DMS 273 (cell line): ENCODE measurements around the gene SETD5.

Source experiments
- DNase-seq: peaks from one replicate; lab custom pipeline; 2025; ENCODE audit not compliant: unreplicated experiment; lab: John Stamatoyannopoulos, UW

Gene SETD5

DNA sequence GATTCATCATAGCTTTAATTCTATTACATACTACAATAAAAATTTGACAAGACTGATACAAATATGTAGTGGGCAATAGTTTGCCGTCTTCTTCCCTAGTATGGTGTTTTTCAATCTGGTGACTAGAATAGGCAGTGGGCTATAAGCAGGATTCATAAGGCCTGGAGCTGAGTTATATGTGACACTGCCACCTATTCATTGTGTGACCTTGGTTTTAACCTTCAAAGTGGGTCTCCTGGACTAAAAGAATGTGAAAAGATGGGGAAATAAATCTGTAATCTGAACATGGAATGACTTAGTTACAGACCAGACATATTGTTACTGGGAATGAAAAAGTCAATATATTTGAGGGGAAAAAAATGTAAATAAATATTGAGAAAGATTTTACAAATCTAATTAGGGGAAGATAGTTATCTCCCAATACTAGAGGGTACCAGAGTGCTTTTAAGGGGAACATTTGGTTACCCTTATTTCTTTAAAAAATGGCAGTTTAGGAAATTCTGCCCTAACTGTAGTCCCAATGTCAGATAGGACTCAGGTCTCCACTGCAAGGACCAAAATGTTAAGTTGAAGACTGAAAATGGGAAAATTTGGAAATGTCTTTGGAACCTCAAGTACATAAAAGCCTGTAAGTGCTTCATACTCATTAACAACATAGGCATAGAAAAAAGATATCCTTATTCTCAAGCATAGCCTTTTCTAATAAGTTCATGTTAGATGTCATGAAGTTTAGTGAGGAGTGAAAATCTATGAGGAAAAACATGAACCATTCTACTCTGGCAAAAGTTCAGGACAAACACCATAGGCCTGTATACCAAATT, 10.7 kb upstream of the SETD5 start:
- no peak for DNase-seq

GRCh38 chr3:9387322-9387655, 10.1 kb upstream of the SETD5 start:
- DNase-seq = no peak

- DNase-seq = no peak
Observed at GRCh38 chr3:9388142-9388541, 9.3 kb upstream of the SETD5 start.

DNA sequence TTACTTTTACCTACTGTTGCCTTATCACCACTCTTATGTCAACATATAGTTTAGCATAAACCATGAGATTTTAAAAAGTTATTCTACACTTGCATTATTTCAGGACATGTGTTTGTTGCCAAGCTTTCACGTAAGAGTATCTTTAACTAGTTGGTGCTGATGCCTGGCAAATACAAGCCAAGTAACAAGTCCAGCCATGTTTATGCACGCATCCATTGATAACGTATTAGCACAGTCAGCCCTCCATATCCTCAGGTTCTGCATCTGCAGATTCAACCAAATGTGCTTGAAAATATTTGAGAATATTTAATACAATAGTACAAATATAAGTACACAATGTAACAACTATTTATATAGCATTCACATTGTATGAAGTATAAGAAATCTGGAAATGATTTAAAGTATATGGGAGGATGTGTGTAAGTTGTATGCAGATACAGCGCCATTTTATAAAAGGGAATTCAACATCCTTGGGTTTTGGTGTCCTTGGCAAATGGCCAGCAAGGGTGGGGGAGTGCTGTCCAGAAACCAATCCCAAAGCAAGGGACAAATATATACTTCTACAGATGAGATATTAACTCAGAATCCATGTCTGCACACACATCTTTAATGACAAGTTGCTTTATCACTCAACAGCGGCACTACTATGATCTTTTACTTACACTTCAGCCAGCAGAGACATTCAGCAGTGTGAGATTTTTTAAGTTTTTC, 8.7 kb upstream of the SETD5 start:
- peak; percentile 10 for DNase-seq

DNA sequence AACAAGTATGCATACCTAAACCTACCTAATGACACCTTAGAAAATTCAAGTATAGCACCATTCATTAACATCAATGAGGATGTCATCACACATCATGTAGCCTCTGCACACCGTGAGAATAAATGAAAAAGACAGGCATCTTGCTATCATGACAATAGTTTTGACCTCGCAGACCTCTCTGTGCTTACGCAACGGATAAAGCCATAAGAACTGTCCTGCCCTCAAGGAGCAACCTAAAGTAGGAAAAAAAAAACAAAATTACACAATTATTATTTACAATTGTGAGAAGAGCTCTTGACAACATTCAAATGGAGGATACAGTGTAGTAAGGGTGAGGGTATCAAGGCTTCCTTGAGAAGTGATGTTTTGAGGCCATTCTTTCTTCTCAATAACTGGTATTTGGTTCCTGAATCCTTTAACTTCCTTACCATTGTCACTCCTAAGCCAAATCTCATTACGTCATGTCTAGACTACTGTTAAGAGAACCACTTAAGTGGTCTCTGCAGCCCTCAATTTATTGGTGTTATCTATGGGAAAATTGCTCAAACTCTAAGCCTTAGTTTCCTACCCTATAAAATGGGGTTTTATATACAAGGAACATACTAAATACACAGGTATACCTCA, 7.0 kb upstream of the SETD5 start:
- no peak for DNase-seq

DNA sequence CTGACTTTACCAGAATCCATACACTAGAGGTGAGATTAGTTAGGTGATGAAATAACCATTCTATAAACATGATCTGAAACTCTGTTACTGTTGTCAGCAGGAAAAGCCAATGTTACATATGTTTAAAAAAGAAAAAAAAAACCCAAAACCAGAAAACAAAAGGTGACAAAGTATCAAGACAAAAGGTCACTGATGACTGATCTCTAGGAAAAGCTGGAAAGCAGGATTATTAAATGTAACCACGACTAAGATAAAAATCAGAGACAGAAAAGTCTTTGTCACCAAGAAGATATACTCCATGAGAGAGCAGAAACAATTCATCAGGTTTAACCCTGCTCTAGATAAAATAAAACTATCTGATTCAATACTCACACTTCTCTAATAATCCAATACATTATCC, 5.4 kb upstream of the SETD5 start:
- DNase-seq = no peak

DNA sequence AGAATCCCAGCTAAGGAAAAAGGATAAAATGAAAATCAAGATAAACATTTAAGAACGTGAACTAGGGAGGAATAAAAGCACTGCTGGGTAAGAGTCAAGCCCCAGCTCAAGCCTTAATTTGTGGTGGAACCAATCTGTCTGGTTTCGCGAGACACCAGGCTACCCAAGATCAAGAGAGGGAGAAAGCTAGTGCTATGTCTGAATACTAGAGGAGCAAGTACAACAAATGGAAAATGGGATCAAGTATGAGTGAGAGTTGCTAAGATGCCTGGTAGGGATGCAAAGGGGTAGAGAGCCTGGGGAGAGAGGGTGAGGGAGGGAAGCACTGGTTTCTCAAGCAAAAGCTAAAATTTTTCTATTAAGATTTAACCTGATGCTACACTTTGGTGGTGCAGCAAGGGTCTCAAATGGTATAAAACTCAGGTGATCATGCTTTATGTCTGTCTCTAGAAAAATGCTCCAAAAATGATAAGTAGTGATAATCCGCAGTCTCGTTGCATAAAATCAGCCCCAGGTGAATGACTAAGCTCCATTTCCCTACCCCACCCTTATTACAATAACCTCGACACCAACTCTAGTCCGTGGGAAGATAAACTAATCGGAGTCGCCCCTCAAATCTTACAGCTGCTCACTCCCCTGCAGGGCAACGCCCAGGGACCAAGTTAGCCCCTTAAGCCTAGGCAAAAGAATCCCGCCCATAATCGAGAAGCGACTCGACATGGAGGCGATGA, 1.7 kb upstream of the SETD5 start:
- no peak for DNase-seq

DNA sequence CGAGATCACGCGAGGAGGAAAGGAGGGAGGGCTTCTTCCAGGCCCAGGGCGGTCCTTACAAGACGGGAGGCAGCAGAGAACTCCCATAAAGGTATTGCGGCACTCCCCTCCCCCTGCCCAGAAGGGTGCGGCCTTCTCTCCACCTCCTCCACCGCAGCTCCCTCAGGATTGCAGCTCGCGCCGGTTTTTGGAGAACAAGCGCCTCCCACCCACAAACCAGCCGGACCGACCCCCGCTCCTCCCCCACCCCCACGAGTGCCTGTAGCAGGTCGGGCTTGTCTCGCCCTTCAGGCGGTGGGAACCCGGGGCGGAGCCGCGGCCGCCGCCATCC, 1.1 kb upstream of the SETD5 start:
- peak; percentile 93 for DNase-seq

DNA sequence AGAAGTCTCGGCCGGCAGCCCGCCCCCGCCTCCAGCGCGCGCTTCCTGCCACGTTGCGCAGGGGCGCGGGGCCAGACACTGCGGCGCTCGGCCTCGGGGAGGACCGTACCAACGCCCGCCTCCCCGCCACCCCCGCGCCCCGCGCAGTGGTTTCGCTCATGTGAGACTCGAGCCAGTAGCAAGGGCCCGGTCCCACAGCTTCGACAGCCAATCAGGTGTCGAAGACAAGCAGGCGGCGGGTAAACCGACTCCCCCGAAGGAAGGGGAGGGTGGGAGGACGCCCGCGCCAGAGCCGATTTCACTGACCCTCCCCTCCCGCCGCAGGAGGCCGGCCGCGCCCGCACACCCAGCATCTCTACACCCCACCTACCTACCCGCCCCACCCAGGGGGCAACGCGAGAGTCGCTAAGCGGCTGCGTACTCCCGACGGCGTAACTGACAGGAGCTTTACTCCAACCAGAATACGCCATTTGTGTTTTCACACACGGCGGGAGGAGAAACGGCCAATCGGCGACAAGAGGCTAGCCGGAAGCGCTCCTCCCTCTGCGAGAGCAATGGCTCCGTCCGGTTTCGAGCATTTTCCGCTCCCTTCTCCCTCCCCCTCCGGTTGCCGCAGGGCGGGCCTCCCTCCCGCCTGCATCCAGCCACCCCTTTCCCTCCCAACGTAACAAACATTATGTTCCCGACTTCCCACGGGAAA, 633 bp upstream of the SETD5 start:
- peak; percentile 98 for DNase-seq

DNA sequence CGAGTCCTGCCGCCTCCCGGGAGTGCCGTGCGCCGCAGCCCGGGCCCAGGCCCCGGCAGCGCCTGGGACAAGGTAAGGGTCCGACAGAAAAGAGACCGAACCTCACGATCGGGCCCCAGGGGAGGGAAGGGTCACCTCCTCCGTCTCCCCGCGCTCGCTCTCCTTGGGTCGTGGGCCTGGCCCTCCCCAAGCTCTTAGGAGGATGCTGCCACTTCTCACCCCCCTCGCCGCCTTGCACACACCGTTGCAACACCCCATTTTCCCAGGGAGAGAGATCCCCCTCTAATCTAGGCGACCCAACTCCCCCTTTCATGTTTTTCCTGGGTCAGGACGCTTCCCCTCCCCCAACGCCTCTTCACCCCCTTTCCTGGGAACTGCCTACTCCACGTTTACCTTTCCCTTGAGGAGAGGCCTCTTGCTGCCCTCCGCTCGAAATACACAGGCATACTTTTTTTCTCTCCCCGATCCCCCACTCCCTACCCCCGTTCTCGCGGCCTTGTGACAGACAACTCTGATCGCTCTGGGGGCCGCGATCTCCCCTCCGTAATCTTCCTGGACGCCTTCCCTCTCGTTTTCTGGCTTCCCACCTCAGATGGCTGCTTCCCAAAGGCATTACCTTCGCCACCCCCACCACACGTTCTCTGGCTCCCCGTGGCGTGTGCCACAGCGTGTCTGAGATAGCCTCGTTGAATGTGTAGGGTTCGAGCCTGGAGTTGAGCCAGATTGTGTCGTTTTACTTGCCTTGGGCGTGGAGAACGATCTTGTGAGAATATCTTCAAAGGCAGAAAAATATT, 688 bp downstream of the SETD5 start:
- DNase-seq = peak; percentile 73

DNA sequence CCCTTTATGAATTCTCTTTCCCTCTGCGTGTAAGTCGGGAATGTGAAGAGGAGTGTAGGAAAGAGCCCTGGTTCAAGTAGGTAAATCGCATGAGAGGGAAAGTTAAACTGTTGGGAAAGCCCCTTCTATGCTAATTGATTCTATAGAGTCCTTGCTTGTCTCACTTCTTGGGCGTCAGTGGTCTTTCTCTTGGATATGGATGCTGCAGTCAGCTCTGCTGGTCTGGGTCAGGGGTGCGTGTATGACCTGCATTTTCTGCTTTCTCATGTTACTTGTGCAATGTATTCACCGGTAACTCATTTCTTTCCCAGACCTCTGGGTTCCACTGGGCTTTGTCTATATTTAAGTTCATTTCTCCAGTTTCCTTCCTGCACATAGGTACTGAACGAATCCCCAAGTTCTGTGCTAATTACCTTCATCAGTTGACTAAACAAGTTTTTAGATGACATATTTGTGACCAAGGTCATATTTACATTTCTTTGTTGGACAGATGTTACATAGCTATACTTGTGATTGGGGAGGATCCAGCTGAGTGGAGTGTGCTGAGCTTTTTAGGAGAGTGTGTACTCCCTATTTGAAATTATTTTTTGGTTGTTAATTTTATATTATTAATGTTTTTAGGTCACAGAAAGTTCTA, 1.4 kb downstream of the SETD5 start:
- peak; percentile 70 for DNase-seq

GRCh38 chr3:9399337-9399703, 1.9 kb downstream of the SETD5 start:
- DNase-seq = peak; percentile 59

DNA sequence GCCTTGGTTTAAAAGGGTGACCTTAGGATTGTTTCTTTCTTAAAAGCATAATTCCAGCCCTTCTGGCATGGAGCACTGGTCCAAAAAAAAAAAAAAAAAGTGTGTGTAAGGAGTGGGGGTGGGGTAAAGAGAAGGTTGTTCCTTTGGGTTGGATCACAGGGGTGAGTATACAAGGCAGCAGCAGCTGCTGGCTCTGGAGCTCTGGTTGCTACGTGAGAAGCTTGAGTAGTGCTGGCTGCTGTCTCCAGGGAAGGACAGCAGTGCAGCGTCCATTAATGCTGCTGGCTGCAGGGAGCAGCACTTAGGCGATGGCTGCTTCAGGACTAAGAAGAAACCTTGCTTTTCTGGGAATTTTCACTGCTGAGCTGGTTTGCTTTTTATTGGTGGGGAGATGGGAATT, 2.3 kb downstream of the SETD5 start:
- DNase-seq = peak; percentile 95

- DNase-seq = peak; percentile 34
Observed at GRCh38 chr3:9400616-9401015, 3.2 kb downstream of the SETD5 start.

DNA sequence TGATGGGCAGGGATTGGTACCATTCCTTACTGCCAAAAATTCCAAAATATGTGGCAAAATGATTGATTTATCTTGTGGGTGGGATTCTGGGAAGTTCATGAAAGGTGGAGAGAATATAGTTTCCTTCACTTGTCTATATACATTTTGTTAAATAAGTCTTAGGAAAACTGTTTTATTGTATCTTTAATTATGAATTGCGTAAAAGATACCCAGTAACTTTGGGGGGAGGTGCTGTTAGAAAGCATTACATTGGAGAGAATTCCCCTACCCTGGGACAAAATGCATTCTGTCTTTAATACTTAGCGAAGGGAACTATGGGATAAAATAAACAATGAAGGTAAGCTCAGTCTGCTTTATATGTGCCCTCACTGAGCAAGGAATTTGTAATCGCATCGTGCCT, 4.6 kb downstream of the SETD5 start:
- no peak for DNase-seq

- DNase-seq = peak; percentile 77
Observed at GRCh38 chr3:9402410-9403228, 5.2 kb downstream of the SETD5 start.

GRCh38 chr3:9403463-9403862, 6.0 kb downstream of the SETD5 start:
- no peak for DNase-seq

DNA sequence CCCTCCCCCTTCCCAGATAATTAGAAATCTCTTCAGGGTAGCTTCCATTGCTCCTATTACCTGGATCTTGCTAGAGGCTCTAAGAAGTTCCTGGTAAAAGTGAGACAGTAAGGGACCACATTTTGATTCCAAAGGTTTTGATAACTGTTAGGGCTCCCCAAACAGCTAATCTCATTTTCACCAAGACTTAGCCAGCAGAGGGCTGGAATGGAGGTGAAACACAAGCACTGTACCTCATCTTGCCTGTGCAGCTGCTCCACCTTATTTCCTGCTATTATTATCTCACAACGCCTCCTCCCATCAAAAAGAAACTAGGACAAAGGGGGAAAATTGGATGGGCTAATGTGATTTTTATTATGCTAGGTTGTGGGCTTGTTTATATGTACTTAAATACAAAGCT, 7.3 kb downstream of the SETD5 start:
- peak; percentile 21 for DNase-seq

GRCh38 chr3:9405756-9406155, 8.3 kb downstream of the SETD5 start:
- no peak for DNase-seq
